Erythroblast (primary cell): ENCODE measurements around the gene TRIM46.

Experiments used
- GATA1 ChIP-seq: IDR thresholded peaks from 2 replicates; pipeline ENCODE4 v1.6.1; 2011; ENCODE audit warnings: low read depth, mild to moderate bottlenecking, control low read depth, low read length, moderate library complexity
- POLR2A ChIP-seq: IDR thresholded peaks from 2 replicates; pipeline ENCODE4 v1.6.1; 2011; ENCODE audit warnings: mild to moderate bottlenecking, low read length

GRCh38 chr1:155131856-155132255 is 41.8 kb upstream of the TRIM46 start:
- TF ChIP-seq POLR2A (no peak), GATA1 (no peak)
